A549 (cell line): ENCODE data around the gene USP20. TPM values are rescaled to one million over a fixed set of nuclear protein-coding genes. Genes with fewer than 3 reads are reported as not detected.

ENCODE experiments used
- ATAC-seq, 2 experiments: fragments of 200-7000 bp in 1 of 2; fragments of >200 bp in 1 of 2; cut with Nextera tagmentation in 1 of 2; cut with Tn5 transposase in 1 of 2; 3 replicates each; pipeline versions ENCODE4 v1.8.0 to v1.9.1; 2018 to 2020; ENCODE audit warnings: mild to moderate bottlenecking in 1 of 2, moderate library complexity in 1 of 2
- CTCF ChIA-PET: fragments of 300-600 bp; sonication (Branson Sonifier 250); formaldehyde crosslinking; extraction: SDS; loops from one replicate; lab custom pipeline; 2021; ENCODE audit warnings: antibody characterized with exemption, inconsistent platforms; lab: Yijun Ruan, JAX
- POLR2A ChIA-PET: fragments of 350-600 bp; formaldehyde crosslinking; extraction: SDS; loops from one replicate; lab custom pipeline; 2021; ENCODE audit warnings: antibody characterized with exemption, inconsistent platforms; lab: Yijun Ruan, JAX
- DNase-seq, 2 experiments: peaks; one replicate each; pipeline versions ENCODE4 v3.0.0 to v3.0.0-alpha.2; 2011 to 2016; ENCODE audit warnings: low read depth in 1 of 2, low spot score in 1 of 2
- FAIRE-seq: peaks from 2 replicates; lab custom pipeline; 2011; peaks lifted over from hg19 to GRCh38; lab: Jason Lieb, UNC
- H3K27ac ChIP-seq, 2 experiments: fragments of >200 bp; sonication (Bioruptor Twin); formaldehyde crosslinking; 3 replicates each; pipeline ENCODE4 v1.5.1; 2016 to 2017
- H3K4me1 ChIP-seq: fragments of >200 bp; sonication (Bioruptor Twin); formaldehyde crosslinking; 3 replicates; pipeline ENCODE4 v1.6.1; 2016
- H3K4me2 ChIP-seq: fragments of >200 bp; sonication (Bioruptor Twin); formaldehyde crosslinking; 3 replicates; pipeline ENCODE4 v1.6.1; 2016
- H3K4me3 ChIP-seq: fragments of >200 bp; sonication (Bioruptor Twin); formaldehyde crosslinking; 3 replicates; pipeline ENCODE4 v1.5.1; 2016
- H3K9me3 ChIP-seq: fragments of >200 bp; sonication (Bioruptor Twin); formaldehyde crosslinking; 3 replicates; pipeline ENCODE4 v1.6.1; 2016
- EHF ChIP-seq: fragments of 250-450 bp; sonication (Bioruptor Pico); IDR thresholded peaks from 2 replicates; pipeline ENCODE4 v1.5.0; 2020; ENCODE audit warnings: mild to moderate bottlenecking
- ESRRA ChIP-seq: fragments of 150-350 bp; IDR thresholded peaks from 2 replicates; pipeline ENCODE4 v1.6.1; 2014; ENCODE audit warnings: mild to moderate bottlenecking, low read length, borderline replicate concordance
- FOSL2 ChIP-seq, 2 experiments: fragments of 450-650 bp in 1 of 2; fragments of >200 bp in 1 of 2; sonication (Bioruptor Twin) in 1 of 2; formaldehyde crosslinking; IDR thresholded peaks; 2 replicates each; pipeline versions ENCODE4 v1.5.0 to v1.6.1; 2016 to 2020; ENCODE audit warnings: mild to moderate bottlenecking in 1 of 2, moderate library complexity in 1 of 2
- FOXS1 ChIP-seq: fragments of 250-450 bp; sonication (Bioruptor Pico); IDR thresholded peaks from 2 replicates; pipeline ENCODE4 v1.5.0; 2020; ENCODE audit warnings: mild to moderate bottlenecking, moderate library complexity
- HEYL ChIP-seq: fragments of 250-450 bp; sonication (Bioruptor Pico); IDR thresholded peaks from 2 replicates; pipeline ENCODE4 v1.8.0; 2021; ENCODE audit warnings: mild to moderate bottlenecking, moderate library complexity
- KDM1A ChIP-seq: fragments of 200-600 bp; sonication (generic); IDR thresholded peaks from 2 replicates; pipeline ENCODE4 v1.6.1; 2016; ENCODE audit warnings: low read depth, mild to moderate bottlenecking
- MAZ ChIP-seq: fragments of 150-350 bp; IDR thresholded peaks from 2 replicates; pipeline ENCODE4 v1.6.1; 2014; ENCODE audit warnings: antibody characterized with exemption, low read depth, low read length, borderline replicate concordance
- MYC ChIP-seq: IDR thresholded peaks from 2 replicates; pipeline ENCODE4 v1.6.1; 2012; ENCODE audit warnings: mild to moderate bottlenecking, inconsistent platforms, low read length, improper control_type of control experiment, borderline replicate concordance
- NPAS2 ChIP-seq: fragments of 250-450 bp; sonication (Bioruptor Pico); IDR thresholded peaks from 2 replicates; pipeline ENCODE4 v1.8.0; 2022; ENCODE audit warnings: mild to moderate bottlenecking, moderate library complexity, borderline replicate concordance
- NR3C1 ChIP-seq: fragments of >200 bp; sonication (Bioruptor Twin); formaldehyde crosslinking; IDR thresholded peaks from 3 replicates; pipeline ENCODE4 v1.6.1; 2017
- RARB ChIP-seq: fragments of 250-450 bp; sonication (Bioruptor Pico); IDR thresholded peaks from 2 replicates; pipeline ENCODE4 v1.8.0; 2021; ENCODE audit warnings: mild to moderate bottlenecking, moderate library complexity
- RCOR1 ChIP-seq: fragments of 150-350 bp; IDR thresholded peaks from 2 replicates; pipeline ENCODE4 v1.6.1; 2014; ENCODE audit warnings: antibody characterized with exemption, low read length, low read depth
- TFCP2L1 ChIP-seq: fragments of 250-450 bp; sonication (Bioruptor Pico); IDR thresholded peaks from 2 replicates; pipeline ENCODE4 v1.5.0; 2021; ENCODE audit warnings: mild to moderate bottlenecking
- ZC3H11A ChIP-seq: fragments of 450-650 bp; IDR thresholded peaks from 2 replicates; pipeline ENCODE4 v1.6.1; 2014; ENCODE audit warnings: antibody characterized with exemption, mild to moderate bottlenecking
- ZSCAN20 ChIP-seq: fragments of 250-450 bp; sonication (Bioruptor Pico); IDR thresholded peaks from 2 replicates; pipeline ENCODE4 v1.8.0; 2022; ENCODE audit warnings: mild to moderate bottlenecking, moderate library complexity
- WGBS: methylation state at CpG from one replicate; pipeline ENCODE4 v1.1.6; 2017; ENCODE audit errors: missing lambda C conversion rate; 5-methylcytosine and 5-hydroxymethylcytosine counted together
- polyA plus RNA-seq, 4 experiments: library from polyadenylated mRNA; depleted of rRNA in 3 of 4; stranded (reverse); fragments of >200 nt; fragmentation: RNase III in 1 of 4; extraction: RNeasy Plus Mini Kit Qiagen cat#74134 plus additional on column Dnase treatment in 1 of 4; gene quantifications; 2 replicates in 3 of 4; 3 replicates in 1 of 4; pipeline ENCODE4 v1.2.3, GENCODE V29; 2011 to 2017
- TF ChIP-seq, protein P1 (sequence below): fragments of 200-600 bp; sonication (generic); IDR thresholded peaks from 2 replicates; pipeline ENCODE4 v1.6.1; 2016; ENCODE audit warnings: antibody characterized with exemption, mild to moderate bottlenecking, moderate library complexity

USP20 gene
- polyA plus RNA-seq, 2 of the 4 experiments (the other 2 are of a cell fraction) = 3.9 to 5.0 TPM

GRCh38 chr9:129828051-129828450 is 7.2 kb upstream of the USP20 start:
- H3K9me3 ChIP-seq = no peaks in the 10 kb centered on the region
- DNase-seq (no peak), ATAC-seq (no peak), FAIRE-seq (no peak)
- H3K27ac ChIP-seq = no peak overlapping the region
- TF ChIP-seq ZC3H11A = no peak
- no peak for TF ChIP-seq NR3C1
- no peak for TF ChIP-seq ZSCAN20 (CRISPR knock-in tag)
- no peak for TF ChIP-seq HEYL (CRISPR knock-in tag)
- no peak for TF ChIP-seq EHF
- TF ChIP-seq MAZ = no peak
- no peak for TF ChIP-seq RCOR1
- POLR2A ChIA-PET = no interaction called here
- CTCF ChIA-PET = no interaction called here
- H3K4me1 ChIP-seq = no peaks in the 10 kb centered on the region
- H3K4me2 ChIP-seq = no peak overlapping the region
- no peak overlapping the region for H3K4me3 ChIP-seq
- WGBS = 92% methylated on average over 9 of the region's 9 CpGs

GRCh38 chr9:129828969-129829368 is 6.3 kb upstream of the USP20 start:
- ATAC-seq = no peak
- TF ChIP-seq KDM1A (no peak), EHF (no peak), MYC (no peak)
- Histone ChIP-seq H3K9me3 (no peaks in the 10 kb centered on the region), H3K4me3 (no peak overlapping the region), H3K4me1 (peaks cover 8% of the 10 kb centered on the region; the same call in 2 of the 3 replicates), H3K4me2 (no peak overlapping the region), H3K27ac (no peak overlapping the region)
- ChIA-PET CTCF (interaction anchor here (0.6 kb wide), 1 partner anchor 271 kb away, joined by 3 read pairs; no protein-coding TSS in a partner anchor), POLR2A (no interaction called here)
- WGBS = 83% methylated on average over 10 of the region's 10 CpGs
- no peak for DNase-seq
- FAIRE-seq = no peak

DNA sequence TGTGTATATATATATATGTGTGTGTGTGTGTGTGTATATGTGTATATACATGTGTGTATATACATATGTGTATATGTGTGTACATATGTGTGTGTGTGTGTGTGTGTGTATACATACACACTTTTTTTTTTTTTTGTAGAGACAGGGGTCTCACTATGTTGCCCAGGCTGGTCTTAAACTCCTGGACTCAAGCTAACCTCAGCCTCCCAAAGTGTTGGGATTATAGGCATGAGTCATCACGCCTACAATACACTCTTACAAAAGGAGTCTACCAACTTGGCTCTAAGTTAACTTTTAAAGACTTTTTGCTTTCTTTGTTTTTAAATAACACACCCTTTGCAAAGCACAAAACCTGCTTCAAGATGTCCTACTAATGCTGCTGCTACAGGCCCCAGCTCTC is 2.3 kb upstream of the USP20 start:
- DNase-seq (no peak), FAIRE-seq (no peak), ATAC-seq (no peak)
- TF ChIP-seq RARB (CRISPR knock-in tag) (no peak), FOSL2 (IDR thresholded peaks at IDR 0.05) (no peak), FOSL2 (CRISPR knock-in tag; IDR thresholded peaks at IDR 0.05) (peak; percentile 45; the same call in 1 of the 2 replicates)
- peaks cover 15% of the 10 kb centered on the region; the same call in 2 of the 3 replicates for H3K4me1 ChIP-seq
- no peak overlapping the region for H3K4me2 ChIP-seq
- no peak overlapping the region for H3K4me3 ChIP-seq
- ChIA-PET CTCF (interaction anchor here (0.6 to 1.5 kb wide), 3 partner anchors 19 to 77 kb away, joined by 3 to 4 read pairs (median 3); no protein-coding TSS in a partner anchor), POLR2A (interaction anchor here (0.6 kb wide), 1 partner anchor 15 kb away, joined by 4 read pairs; no protein-coding TSS in a partner anchor)
- H3K27ac ChIP-seq = no peak overlapping the region
- no peaks in the 10 kb centered on the region for H3K9me3 ChIP-seq
- 83% methylated on average over 1 of the region's 1 CpG for WGBS

DNA sequence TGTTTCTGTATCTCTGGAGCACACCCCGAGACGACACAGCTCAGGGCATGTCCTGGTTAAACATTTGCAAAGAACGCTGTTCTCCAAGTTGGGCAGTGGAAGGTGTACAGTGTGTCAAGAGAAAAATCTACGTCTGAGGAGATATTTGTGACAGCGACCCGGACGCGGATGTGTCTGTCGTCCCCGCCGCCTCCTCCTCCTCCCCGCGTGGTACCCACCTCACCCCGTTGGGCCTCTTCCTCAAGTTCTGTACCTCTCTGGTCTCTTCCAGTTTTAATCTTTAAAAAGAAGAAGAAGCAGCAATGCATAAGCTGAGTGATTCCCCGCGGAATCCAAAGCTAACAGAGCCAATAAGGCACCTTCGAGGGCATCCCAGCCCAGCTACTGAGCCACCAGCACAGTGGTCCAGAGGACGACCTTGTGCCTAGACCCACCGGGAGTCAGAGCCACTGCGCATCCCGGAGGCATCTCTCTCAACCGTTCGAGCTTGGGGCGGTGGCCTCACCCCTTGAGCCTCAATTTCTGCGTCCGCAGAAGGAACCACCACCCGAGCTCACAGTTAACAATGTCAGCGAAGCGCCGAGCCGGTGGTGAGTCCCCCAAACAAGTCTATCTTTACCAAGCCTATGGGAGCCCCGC is 650 bp upstream of the USP20 start:
- H3K4me1 ChIP-seq = peaks cover 15% of the 10 kb centered on the region; the same call in 2 of the 3 replicates
- TF ChIP-seq TFCP2L1 (CRISPR knock-in tag) = no peak
- TF ChIP-seq NPAS2 (CRISPR knock-in tag) = no peak
- TF ChIP-seq, protein P1, sequence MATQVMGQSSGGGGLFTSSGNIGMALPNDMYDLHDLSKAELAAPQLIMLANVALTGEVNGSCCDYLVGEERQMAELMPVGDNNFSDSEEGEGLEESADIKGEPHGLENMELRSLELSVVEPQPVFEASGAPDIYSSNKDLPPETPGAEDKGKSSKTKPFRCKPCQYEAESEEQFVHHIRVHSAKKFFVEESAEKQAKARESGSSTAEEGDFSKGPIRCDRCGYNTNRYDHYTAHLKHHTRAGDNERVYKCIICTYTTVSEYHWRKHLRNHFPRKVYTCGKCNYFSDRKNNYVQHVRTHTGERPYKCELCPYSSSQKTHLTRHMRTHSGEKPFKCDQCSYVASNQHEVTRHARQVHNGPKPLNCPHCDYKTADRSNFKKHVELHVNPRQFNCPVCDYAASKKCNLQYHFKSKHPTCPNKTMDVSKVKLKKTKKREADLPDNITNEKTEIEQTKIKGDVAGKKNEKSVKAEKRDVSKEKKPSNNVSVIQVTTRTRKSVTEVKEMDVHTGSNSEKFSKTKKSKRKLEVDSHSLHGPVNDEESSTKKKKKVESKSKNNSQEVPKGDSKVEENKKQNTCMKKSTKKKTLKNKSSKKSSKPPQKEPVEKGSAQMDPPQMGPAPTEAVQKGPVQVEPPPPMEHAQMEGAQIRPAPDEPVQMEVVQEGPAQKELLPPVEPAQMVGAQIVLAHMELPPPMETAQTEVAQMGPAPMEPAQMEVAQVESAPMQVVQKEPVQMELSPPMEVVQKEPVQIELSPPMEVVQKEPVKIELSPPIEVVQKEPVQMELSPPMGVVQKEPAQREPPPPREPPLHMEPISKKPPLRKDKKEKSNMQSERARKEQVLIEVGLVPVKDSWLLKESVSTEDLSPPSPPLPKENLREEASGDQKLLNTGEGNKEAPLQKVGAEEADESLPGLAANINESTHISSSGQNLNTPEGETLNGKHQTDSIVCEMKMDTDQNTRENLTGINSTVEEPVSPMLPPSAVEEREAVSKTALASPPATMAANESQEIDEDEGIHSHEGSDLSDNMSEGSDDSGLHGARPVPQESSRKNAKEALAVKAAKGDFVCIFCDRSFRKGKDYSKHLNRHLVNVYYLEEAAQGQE = no peak
- no peak for TF ChIP-seq ESRRA
- TF ChIP-seq FOXS1 (CRISPR knock-in tag) = no peak
- no peak for TF ChIP-seq MYC
- TF ChIP-seq, all 56 proteins: peak for 0
- POLR2A ChIA-PET = interaction anchor here (0.6 to 1.1 kb wide), 3 partner anchors 10 to 133 kb away, joined by 3 to 8 read pairs (median 3); no protein-coding TSS in a partner anchor
- Histone ChIP-seq H3K9me3 (no peaks in the 10 kb centered on the region), H3K4me2 (peak overlapping the region; percentile 81), H3K27ac (peak overlapping the region; percentile 77 to 86), H3K4me3 (peak overlapping the region; percentile 96)
- ATAC-seq = peak; percentile 51 to 57
- CTCF ChIA-PET = interaction anchor here (0.7 to 0.9 kb wide), 3 partner anchors 10 to 286 kb away, joined by 3 read pairs; no protein-coding TSS in a partner anchor
- FAIRE-seq = no peak
- DNase-seq = peak in 1 of 2 experiments; percentile 20
- WGBS = 2% methylated on average over 32 of the region's 32 CpGs
